Astrocyte of the cerebellum (primary cell): ENCODE data around the gene COLGALT1.
A peak's percentile ranks its signal among the peaks of the same experiment; 100 is the strongest.

ENCODE experiments used
- DNase-seq: peaks from one replicate; pipeline ENCODE4 v3.0.0-alpha.2; 2011; ENCODE audit warnings: low read depth
- H3K4me3 ChIP-seq: 2 replicates; pipeline ENCODE4 v1.5.1; 2011; ENCODE audit warnings: mild to moderate bottlenecking, low read depth, low read length, moderate library complexity
- in situ Hi-C: cut with HindIII; loops from 2 replicates; pipeline ENCODE4 v1.10.0; 2017; ENCODE audit warnings: low sequenced_read_pairs
- TF ChIP-seq, protein P1 (sequence below): IDR thresholded peaks from 2 replicates; pipeline ENCODE4 v1.5.1; 2012; ENCODE audit warnings: low read length, low read depth, moderate library complexity, mild to moderate bottlenecking; ENCODE audit errors: missing control alignments

The COLGALT1 gene

GRCh38 chr19:17532116-17532515 lies 23.3 kb upstream of the COLGALT1 start:
- no peak overlapping the region for H3K4me3 ChIP-seq
- TF ChIP-seq, protein P1, sequence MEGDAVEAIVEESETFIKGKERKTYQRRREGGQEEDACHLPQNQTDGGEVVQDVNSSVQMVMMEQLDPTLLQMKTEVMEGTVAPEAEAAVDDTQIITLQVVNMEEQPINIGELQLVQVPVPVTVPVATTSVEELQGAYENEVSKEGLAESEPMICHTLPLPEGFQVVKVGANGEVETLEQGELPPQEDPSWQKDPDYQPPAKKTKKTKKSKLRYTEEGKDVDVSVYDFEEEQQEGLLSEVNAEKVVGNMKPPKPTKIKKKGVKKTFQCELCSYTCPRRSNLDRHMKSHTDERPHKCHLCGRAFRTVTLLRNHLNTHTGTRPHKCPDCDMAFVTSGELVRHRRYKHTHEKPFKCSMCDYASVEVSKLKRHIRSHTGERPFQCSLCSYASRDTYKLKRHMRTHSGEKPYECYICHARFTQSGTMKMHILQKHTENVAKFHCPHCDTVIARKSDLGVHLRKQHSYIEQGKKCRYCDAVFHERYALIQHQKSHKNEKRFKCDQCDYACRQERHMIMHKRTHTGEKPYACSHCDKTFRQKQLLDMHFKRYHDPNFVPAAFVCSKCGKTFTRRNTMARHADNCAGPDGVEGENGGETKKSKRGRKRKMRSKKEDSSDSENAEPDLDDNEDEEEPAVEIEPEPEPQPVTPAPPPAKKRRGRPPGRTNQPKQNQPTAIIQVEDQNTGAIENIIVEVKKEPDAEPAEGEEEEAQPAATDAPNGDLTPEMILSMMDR: no peak
- in situ Hi-C loops: no loop called here
- no peak for DNase-seq

DNA sequence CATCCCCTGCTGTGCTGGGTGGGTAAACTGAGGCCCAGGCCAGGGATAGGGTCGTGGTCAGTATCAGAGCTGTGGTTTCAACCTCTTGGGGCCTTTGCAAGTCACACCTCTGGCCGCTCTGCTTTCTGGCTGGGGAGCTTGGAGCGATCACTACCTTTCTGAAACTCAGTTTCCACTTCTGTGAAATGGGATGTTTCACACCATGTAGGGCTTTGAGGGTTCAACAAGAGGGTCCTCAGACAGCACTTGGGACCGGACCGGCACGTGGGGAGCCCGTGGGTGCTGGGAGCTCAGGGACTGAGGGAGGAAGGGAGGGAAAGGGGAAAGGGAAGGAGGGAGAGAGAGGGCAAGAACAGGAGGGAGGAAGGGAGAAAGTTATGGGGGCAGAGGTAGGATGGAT lies 22.9 kb upstream of the COLGALT1 start:
- DNase-seq: no peak
- TF ChIP-seq, protein P1: no peak
- in situ Hi-C loops: no loop called here
- H3K4me3 ChIP-seq: no peak overlapping the region

DNA sequence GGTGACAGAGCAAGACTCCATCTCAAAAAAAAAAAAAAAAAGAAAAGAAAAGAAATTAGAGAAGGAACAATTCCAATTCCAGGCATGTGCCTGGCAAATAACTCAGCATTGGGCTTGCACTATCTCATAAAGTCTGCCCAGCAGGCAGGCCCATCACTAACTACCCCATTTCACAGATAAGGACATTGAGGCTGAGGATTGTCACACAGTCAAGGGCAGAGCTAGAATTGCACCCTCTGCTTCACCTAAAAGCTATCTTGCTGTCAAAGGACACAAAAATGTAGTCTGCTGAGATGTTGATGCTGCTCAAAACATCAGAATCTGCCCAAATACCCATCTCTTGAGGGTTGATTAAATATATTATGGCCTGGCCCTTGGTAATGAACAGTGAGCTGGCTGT lies 20.7 kb upstream of the COLGALT1 start:
- in situ Hi-C loops: no loop called here
- TF ChIP-seq, protein P1: no peak
- no peak overlapping the region for H3K4me3 ChIP-seq
- DNase-seq: no peak

DNA sequence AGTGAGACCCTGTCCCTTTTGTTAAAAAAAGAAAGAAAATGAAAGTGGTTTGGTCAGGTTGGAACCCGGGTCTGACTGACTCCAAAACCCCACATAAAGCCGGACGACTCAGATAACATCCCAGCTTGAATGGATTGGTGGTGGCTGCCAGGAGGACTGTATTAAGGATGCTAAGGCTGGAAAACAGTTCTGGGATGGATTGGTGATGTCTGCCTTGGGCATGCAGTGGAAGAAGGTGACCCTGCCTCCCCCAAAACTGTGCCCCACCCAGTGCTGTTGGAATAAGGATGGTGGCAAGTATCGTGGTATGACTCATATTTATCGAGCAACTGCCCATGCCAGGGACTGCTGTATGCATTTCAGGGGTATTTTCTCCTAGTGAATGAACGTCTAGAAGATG lies 18.5 kb upstream of the COLGALT1 start:
- in situ Hi-C loops: no loop called here
- TF ChIP-seq, protein P1: no peak
- no peak overlapping the region for H3K4me3 ChIP-seq
- no peak for DNase-seq

GRCh38 chr19:17538684-17539237 lies 16.7 kb upstream of the COLGALT1 start:
- TF ChIP-seq, protein P1: no peak
- in situ Hi-C loops: no loop called here
- no peak for DNase-seq
- peak overlapping the region; percentile 41 for H3K4me3 ChIP-seq

DNA sequence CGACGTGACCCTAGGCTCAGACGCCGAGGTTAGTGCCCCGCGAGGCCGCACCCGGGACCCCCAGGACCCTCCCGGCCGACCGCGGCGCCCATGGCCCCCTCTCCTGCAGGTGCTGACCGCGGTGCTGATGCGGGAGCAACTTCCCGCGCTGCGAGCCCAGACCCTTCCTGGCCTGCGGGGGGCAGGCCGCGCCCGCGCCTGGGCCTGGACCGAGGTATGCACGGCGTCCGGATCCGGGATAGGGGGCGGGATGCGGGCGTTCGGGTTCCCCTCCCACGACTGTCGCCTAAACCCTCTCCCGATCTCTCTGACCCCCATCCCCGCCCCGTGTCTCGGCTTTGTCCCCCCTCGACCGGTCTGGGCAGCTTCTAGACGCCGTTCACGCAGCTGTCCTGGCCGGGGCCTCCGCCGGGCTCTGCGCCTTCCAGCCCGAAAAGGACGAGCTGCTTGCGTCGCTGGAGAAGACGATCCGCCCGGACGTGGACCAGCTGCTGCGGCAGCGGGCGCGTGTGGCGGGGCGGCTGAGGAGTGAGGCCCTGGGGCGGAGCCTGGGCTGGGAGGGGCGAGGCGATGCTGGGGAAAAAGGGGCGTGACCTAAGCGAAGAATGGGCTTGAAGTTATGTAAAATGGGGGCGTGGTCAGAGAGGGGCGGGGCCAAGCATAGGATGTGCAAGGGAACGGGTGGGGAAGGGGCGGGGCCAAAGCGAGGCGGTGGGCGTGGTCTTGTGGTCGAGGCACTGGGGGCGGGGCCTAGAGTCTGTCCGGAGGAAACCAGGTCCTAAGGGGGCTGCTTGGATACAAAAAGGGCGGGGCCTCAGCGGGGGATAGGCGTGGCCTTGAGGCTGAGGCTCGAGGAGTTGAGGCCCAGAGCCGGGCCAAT lies 16.0 kb upstream of the COLGALT1 start:
- DNase-seq: peak; percentile 73
- TF ChIP-seq, protein P1: peak; percentile 34
- in situ Hi-C loops: no loop called here
- peak overlapping the region; percentile 41 for H3K4me3 ChIP-seq
